Measurements from ENCODE around the gene TRNT1.

TRNT1 gene

DNA sequence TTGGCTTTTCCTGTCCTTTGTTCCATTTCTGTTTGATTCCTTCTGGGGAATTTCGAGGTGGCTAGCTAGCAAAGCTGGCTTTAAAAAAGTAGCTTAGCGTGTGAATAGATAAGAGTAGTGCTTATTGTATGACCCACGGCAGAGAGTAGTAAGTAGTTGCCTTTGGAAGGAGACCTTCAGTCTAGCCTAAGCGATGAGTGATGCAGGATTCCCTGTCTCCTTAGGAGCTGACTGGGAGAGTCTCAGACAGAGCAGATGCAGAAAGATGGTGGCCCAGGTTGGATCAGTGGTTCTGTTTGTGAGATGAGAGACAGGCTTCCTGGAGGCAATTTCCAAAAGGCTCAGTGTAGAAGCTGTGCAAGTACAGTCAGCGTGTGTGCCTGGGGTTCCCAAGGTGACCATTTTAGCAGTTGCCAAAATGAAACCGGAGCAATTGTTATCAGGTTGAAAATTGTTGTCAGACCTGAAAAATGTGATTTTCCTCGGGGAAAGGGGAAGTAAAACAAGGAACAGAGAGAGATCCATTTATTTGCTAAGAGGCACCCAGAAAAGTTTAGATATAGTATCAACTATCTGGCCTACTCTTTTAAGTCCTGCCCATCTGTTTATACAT lies 15.9 kb upstream of the TRNT1 start:
- DNase-seq (ENCODE audit: low spot score): no peak

DNA sequence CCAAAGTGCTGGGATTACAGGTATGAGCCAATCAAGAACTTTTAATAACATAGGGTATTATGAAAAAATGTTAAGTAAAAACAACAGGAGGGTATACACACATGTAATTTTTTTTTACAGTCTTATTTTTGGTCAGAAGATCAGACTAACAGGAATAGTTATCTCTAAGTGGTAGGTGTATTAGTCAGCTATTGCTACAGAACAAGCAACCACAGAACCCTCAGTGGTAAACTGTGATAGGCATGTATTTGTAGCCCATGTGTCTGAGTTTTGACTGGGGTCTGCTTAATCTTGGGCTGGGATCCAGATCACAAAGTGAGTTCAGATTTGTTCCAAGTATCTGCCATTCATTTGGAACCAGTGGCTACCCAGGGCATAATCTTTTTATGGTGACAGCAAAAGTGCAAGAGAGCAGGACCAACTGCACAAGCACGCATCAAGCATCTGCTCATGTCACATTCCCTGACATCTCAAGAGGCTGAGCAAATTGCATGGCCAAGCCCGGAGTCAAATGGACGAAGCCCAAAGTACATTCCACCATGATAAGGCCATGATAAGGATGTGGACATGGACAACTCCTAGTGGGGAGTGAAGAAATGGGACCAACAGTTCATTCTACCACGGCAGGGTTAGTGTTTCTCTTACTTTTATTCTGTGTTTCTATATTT lies 13.6 kb upstream of the TRNT1 start:
- no peak for DNase-seq (ENCODE audit: low spot score)

DNA sequence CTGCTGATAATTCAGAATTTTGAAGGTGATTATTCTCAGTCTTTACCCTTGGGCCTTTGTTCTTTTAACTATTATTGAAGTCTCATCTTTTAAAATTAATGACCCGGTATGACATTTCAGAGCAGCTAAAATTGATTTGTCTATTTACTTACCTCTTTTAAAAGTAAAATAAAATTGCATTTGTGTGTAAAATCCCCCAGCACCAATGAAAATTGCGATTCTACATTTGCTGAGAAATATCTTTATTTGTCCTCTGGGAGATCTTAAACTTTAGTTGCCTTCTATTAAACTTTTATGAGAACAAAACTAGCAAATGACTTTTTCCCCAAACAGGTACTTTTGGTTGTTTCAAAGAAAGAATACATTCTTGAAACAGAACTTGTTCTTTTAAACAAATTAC lies 9.1 kb upstream of the TRNT1 start:
- no peak for DNase-seq (ENCODE audit: low spot score)

DNA sequence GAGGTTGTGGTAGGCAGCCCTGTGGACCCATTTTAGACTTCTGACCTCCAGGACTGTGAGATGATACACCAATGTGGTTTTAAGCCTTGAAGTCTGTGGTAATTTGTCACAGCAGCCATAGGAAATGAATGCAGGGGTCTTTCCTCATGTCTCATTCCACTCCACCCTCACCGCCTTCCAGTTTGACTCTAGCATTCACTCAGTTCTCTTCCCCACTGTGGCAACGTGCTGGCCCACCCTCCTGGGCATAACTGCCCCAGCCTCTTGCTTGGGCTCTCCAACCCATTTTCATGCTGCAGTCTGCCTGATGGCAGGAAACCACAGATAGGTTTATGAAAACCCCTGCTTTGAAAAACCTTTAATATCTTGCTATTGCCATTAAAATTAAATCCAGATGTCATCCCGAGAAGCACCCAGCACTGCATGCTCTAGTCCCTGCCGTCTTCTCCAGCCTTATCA lies 7.3 kb upstream of the TRNT1 start:
- peak; percentile 43 for DNase-seq (ENCODE audit: low spot score)

DNA sequence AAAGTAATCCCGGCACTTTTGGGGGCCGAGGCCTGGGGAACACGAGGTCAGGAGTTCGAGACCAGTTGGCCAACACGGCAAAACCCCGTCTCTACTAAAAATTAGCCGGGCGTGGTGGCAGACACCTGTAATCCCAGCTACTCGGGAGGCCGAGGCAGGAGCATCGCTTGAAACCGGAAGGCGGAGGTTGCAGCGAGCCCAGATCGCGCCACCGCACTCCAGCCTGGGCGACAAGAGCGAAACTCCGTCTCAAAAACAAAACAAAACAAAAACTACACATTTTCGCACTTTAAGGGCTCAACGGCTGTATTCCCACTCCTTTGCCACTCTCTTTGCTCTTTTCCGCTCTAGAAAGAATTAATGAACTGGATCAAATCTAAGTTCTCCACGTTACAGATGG lies 763 bp upstream of the TRNT1 start:
- DNase-seq (ENCODE audit: low spot score): no peak

DNA sequence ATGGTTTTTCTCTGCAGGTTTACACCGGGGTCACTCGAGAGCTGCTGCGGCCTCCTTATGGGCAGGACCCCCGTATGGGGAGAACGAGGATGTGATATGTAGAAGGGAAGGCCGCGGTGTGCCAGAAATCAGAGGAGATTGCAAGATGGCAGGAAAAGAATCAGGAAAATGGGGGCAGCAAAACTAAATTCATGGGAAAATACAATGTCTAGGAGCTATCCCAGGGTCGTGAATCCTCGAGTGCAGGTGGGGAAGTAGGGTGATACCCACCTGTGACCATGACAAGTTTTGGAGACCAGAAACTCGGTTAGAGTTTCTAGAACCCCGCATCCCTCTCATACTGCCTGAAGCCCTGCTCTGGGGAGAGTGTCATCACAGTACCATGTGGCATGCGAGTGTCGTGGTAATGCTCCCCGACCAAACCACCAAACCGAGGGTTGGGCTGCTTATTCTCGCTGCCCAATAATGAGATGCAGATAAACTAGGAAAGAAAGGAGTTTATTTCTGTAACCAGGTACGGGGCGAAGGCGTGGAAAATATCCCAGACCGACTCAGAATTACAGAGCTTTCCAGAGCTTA lies 781 bp downstream of the TRNT1 start:
- peak; percentile 44 for DNase-seq (ENCODE audit: low spot score)

DNA sequence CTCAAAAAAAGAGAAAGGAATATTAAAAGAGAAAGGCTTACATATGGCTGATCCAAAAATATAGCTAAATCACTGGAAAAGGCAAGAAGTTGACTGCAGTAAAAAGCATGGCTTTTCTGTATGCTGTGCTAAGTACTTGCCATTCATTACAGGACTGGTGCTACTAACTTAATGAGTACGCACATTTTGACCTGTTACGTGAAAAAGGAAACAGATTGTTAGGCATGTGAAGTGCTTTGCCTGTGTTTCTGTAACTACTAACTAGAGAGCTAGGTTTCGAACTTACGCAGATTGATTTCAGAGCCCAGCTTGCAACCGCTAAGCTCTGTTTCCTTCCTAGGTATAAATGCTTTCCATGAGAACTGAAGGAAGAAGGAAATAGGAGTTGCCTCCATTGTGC lies 2.8 kb downstream of the TRNT1 start:
- peak; percentile 48 for DNase-seq (ENCODE audit: low spot score)

DNA sequence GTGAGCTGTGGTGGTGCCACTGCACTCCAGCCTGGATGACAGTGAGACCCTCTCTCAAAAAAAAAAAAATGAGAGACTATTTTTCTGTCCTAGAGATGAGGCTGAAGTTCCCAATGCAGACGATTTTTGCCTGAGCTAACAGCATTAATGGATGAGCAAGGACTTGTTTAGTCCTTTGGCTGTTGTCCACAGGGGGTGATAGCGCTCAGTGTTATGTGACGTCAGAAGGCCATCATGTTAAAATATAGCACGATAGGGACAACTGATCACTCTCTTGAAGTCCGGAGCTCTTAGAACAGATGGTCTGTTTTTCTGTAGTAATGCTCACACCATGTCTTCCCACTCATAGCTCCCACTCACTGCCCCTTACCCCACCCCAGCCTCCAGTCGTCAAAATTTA lies 6.8 kb downstream of the TRNT1 start:
- no peak for DNase-seq (ENCODE audit: low spot score)

DNA sequence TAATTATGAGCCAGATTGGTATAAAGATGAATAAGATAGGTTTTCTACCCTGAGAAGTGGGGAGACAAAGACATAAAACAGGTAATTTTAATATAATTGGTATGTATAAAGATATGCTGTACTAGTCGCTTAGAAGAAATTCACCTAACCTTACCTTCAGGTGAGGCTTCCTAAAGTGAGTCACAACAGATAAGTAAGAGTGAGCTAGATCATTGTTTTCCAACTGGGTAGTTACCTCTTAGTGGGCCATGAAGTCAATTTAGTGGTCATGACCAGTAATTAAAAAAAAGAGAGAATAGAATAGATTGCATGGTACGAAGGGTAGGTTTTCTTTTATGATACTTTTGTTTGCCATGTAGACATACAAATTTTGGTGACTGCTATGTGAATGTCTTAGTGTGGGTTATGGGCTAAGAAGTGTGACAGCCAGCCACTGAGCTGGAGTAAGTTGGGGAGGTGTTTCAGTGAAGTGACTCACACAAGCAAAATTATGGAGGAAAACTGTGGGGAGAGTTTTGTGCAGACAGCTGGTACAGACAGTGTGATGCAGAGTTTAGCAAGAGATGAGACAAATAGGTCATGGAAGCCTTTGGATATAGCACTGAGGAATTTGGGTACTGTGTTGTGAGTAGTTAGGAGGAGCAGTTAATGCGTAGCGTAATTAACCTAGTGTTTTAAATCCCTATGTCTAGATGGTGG lies 8.2 kb downstream of the TRNT1 start:
- no peak for DNase-seq (ENCODE audit: low spot score)

DNA sequence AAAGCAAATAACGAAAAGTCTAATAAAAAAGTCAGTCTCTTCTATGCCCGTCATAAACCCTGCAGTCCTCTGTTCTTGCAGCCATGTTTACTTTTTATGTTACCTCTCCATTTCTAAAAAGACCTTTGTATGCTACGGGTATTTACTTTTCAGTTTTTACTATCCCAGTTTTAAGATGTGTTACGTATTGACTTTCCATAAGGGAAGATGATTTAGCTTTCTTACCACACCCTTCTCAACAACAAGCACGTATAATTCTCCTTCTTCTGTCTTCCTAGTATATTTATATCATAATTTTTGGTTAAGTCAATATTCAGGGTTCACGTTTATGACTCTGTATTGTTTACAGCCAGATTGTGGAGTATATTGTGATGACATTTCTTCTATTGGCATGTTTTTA lies 10.8 kb downstream of the TRNT1 start:
- DNase-seq (ENCODE audit: low spot score): no peak

DNA sequence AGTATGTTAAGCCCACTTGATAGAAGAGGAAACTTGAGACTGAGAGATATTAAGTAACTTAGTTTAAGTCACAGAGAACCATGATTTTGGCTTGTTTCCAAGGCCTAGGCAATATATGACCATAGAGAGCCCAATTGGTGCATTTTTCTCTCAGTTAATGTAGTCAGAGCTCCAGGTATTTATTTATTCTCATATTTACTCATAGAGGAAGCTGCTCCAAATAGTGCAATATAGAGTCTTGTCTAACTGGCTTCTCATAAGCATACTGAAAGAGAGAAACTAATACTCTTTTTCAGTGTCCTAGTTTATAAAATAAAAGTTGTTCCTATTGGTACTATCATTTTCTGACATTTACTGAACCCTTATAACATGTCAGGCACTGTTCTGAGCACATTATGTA lies 15.2 kb downstream of the TRNT1 start:
- DNase-seq (ENCODE audit: low spot score): no peak

DNA sequence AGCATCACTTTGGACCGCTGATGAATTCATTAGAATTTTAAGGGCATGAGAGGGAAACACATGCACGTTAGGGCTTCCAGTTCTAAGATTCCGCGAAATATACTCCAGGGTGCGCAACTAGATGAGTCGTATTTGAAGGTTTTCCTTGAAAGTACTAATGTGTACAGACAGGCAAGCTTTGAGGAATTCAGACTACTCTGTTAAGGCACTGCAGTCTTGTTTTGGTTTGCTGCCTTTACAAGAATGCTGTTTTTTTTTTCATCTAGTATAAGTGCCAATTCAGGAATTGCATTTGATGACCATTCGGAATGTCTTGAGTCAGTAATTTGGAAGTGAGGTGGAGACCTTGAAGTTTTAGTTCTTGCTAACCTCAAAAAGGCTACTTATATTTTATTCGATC lies 19.1 kb downstream of the TRNT1 start:
- no peak for DNase-seq (ENCODE audit: low spot score)

DNA sequence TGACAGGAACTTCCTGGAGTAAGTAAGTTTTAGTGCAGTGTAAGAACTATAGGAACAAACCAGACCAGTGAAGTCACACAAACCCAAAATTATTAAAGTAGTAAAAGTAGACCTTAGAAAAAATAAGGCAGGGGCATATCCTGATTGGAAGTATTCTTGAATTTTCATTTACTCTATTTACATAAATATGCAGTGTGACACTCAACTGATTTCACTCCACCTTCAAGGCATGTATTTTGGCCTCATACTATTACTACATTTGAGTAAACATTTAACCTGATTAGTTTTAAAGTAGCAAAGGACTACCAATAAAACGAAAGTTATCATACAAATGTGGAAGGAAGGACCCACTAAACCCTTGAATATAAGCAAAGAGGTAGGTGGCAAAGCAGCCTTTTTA lies 22.8 kb downstream of the TRNT1 start:
- no peak for DNase-seq (ENCODE audit: low spot score)

DNA sequence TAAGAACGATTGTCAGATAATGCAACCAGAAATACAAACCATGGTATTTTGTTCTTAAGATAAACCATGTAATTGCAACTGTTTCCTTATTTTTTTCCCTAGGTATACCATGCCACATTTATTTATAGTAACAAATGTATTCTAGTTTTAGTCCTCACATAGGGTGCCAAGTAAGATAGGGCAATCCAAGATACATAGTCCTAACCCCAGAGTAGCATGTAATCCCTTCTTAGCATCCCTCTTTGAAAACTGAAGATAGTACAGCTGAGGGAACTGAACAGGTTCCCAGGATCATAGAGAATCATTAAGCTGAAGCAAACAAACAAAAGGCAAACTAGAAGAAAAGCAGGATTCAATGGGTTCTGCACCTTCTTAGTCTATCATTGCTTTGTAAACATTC lies 24.8 kb downstream of the TRNT1 start:
- no peak for DNase-seq (ENCODE audit: low spot score)

DNA sequence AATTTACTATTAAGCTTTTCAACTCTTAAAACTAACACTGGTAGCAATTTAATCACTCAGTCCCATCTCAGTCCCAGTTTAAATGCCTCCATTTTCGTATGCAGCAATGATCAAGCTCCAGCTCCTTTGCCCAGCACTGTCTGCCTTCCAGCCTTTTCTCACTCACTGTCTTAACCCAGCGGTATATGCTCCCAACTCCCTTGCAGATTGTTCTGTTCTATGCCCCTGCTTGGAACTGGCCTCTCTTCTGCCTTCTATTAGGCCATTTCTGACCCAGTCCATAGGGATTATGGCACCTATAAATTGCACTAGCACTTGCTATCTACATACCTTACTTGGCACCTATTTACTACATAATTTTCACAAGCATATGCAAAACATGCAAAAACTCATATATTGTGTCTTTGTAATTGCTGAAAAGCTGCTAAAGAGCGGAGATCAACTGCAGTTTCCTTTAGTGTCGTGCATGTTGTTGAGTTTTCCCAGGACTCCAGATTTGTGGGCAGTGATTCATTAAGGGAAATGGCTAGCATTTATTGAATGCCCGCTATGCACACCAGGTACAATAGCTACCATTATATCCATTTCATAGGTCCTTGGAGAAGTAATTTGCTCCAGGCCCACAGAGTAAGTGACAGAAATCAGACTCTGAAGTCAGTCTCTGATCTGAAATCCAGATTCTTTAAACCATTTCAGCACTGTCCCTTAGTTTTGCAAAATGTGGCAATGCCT lies 28.3 kb downstream of the TRNT1 start:
- DNase-seq (ENCODE audit: low spot score): no peak

DNA sequence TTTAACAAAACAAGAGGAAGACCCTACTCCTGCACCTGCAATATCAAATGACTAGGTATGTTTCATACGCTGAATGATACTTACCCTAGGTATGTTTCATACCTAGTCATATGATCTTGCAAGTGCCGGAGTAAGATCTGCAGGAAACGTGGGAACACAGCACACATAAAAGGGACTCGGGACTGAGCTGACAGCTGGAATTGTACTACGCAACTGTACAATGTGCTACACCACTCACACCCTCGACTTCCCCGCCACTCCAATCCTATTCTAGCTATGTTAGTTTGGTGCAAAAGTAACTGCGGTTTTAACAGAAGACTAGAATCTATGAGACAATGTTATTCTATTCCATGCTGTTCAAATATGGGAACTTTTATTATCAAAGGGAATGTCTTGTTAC lies 30.7 kb downstream of the TRNT1 start:
- no peak for DNase-seq (ENCODE audit: low spot score)

DNA sequence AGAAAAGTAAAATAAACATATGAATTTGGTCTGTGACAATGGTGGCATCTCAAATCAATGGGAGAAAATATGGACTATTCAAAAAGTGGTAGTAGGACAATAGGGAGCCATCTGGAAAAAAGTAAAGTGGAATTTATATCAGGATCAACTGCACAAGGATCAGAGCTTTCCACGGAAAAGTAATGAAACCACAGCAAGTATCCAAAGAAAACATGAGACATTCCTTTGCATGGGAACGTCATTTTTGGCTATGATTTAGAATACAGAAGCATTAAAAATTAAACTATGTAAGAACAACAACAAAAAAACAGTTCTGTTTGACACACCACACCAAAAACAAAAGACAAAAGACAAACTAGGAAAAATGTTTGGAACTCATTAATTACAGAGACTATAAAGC lies 34.1 kb downstream of the TRNT1 start:
- DNase-seq (ENCODE audit: low spot score): no peak

DNA sequence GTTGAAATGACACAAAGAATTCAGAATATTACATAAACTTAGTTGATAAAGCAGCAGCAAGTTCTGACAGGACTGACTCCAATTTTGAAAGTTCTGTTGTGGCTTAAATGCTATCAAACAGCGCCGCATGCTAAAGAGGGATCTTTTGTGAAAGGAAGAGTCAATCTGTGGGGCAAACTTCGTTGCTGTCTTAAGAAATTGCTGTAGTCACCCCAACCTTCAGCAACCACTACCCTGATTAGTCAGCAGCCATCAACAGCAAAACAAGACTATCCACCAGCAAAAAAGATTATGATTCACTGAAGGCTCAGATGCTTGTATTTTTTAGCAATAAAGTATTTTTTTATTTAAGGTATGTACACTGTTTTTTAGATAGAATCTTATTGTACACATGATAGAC lies 38.5 kb downstream of the TRNT1 start:
- peak; percentile 35 for DNase-seq (ENCODE audit: low spot score)

DNA sequence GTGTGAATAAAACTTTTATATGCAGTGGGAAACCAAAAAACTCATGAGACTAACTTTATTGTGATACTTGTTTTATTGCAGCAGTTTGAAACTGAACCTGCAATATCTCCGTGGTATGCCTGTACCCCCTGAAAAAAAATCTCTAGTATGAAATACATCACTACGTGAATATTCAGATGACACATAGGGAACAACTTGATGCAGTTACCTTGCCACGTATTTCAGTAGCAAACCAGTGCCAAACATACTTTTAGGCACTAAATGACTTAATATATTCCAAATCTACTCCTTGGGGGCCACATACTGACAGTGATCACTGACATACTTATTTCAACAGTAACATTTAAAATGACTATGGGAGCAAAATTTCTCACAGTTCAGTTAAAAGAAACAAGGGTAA lies 38.9 kb downstream of the TRNT1 start:
- DNase-seq (ENCODE audit: low spot score): no peak

DNA sequence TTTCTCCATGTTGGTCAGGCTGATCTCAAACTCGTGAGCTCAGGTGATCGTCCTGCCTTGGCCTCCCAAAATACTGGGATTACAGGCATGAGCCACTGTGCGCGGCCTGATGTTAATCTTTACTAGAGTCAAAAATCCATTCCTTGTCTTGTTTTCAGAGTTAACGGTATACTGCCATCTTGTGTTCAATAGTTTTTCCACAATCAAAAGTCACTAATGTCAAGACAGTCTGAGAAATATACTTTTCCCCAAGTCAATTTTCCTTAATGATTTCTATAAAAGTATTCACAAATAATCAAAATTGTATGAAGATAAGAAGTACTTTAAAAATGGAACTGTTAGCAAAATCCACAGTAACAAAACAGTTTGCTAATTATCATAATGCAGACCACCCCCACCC lies 44.3 kb downstream of the TRNT1 start:
- peak; percentile 42 for DNase-seq (ENCODE audit: low spot score)

DNA sequence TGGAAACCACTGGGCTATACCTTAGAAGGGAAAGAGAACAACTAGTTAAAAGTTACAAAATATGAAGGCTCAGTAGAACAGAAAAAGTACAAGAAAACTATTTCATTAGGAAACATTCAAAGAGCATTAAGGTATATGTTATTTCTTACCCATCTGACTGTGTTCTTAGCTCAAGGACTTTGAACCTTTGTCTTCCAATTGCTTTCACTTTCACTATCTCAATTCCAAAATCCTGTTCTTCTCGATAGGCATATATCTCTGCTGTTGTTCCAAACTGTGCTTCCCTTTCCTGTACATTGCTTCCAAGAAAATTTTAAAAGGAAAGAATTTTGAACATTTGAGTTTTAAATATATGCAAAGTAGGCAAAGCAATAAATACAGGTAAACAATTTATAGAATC lies 45.9 kb downstream of the TRNT1 start:
- no peak for DNase-seq (ENCODE audit: low spot score)

DNA sequence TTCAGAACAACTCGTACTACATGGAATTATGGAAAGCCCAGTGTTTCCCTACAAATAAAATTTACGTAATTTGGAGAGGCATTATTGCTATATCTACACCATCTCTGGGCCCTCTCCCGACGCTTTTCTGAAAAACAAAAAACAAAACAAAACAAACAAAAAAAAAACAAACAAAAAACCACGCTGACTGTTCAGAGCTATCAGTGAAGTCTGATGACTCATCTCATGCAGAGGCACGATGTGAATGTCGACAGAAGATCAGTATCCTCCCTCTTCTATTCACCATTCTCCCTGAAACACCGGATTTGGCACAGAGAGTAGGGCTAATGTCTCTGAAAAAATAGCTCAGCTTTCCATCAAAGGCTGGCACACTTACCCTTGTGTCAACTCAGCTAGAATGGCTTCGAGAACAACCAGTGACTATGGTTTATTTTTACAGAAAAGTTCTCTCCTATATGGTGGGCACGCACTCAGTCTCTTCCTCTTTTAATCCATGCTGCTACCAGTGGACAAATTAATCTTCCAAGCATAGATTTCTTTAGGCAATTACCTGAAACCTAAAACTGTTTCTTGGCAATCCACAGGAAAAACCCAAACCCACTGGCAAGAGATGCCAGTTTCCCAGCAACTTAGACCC lies 51.2 kb downstream of the TRNT1 start:
- DNase-seq (ENCODE audit: low spot score): no peak
